Limb (tissue), 2 donors: ENCODE data around the gene UST.
"Not testable (repeated sequence)": the region's sequence is repeated elsewhere in the genome, so short reads cannot be mapped to it uniquely, and the experiment has no call there.

Experiments
- DNase-seq, 2 donors: peaks; one replicate each; pipeline ENCODE4 v3.0.0-alpha.2; 2016; ENCODE audit errors: extremely low spot score in 2 of 2

The UST gene

GRCh38 chr6:148765898-148766808 is 19.3 kb downstream of the UST start:
- no peak for DNase-seq

- no peak for DNase-seq
Measured at GRCh38 chr6:148768646-148769270, 21.9 kb downstream of the UST start.

- DNase-seq = no peak
Measured at GRCh38 chr6:148769304-148769968, 22.6 kb downstream of the UST start.

- no peak for DNase-seq
Measured at GRCh38 chr6:148770408-148771211, 23.8 kb downstream of the UST start.

GRCh38 chr6:148771212-148771601 is 24.4 kb downstream of the UST start:
- DNase-seq = no peak

GRCh38 chr6:148771896-148772554 is 25.2 kb downstream of the UST start:
- no peak for DNase-seq

- no peak for DNase-seq
Measured at GRCh38 chr6:148775161-148775560, 28.3 kb downstream of the UST start.

- DNase-seq = peak in 1 of 2 donors; percentile 23
Measured at GRCh38 chr6:148776321-148777308, 29.8 kb downstream of the UST start.

- DNase-seq = no peak
Measured at GRCh38 chr6:148779142-148779562, 32.3 kb downstream of the UST start.

- not testable (repeated sequence) for DNase-seq
Measured at GRCh38 chr6:148780423-148780822, 33.6 kb downstream of the UST start.

- DNase-seq = no peak
Measured at GRCh38 chr6:148780918-148781436, 34.1 kb downstream of the UST start.

- no peak for DNase-seq
Measured at GRCh38 chr6:148789948-148790347, 43.1 kb downstream of the UST start.

GRCh38 chr6:148790404-148790803 is 43.6 kb downstream of the UST start:
- no peak for DNase-seq

GRCh38 chr6:148790817-148791216 is 44.0 kb downstream of the UST start:
- DNase-seq = no peak

GRCh38 chr6:148791372-148791771 is 44.5 kb downstream of the UST start:
- no peak for DNase-seq

GRCh38 chr6:148793721-148794120 is 46.9 kb downstream of the UST start:
- no peak for DNase-seq

GRCh38 chr6:148794797-148795196 is 48.0 kb downstream of the UST start:
- DNase-seq = no peak

GRCh38 chr6:148795563-148795962 is 48.7 kb downstream of the UST start:
- no peak for DNase-seq

- DNase-seq = no peak
Measured at GRCh38 chr6:148799647-148800046, 52.8 kb downstream of the UST start.
